ENCODE results near the gene RPL4.

RPL4 gene

GRCh38 chr15:66504563-66505429, at the start of gene RPL4, which contains the start of gene ZWILCH:
Gene RPL4 (minus strand): TSS chr15:66504855. CDS start chr15:66504790, 65 bp downstream.
Gene ZWILCH (plus strand): TSS chr15:66505326. CDS start chr15:66505339, 13 bp downstream.
- peak; percentile 79 for DNase-seq (ENCODE audit: low read depth)
- peak within 1 kb of the TSS; percentile 100 for H3K4me3 ChIP-seq (ENCODE audit: low read length)
- no peak for TF ChIP-seq CTCF (IDR thresholded peaks at IDR 0.05; ENCODE audit: insufficient read depth, low read depth, low read length, missing control alignments)

- DNase-seq (ENCODE audit: low read depth), result no peak
- no peak for TF ChIP-seq CTCF (IDR thresholded peaks at IDR 0.05; ENCODE audit: insufficient read depth, low read depth, low read length, missing control alignments)
Measured at GRCh38 chr15:66545255-66545654, 40.6 kb upstream of the RPL4 start.

GRCh38 chr15:66542896-66543295, 38.2 kb upstream of the RPL4 start:
- no peak for DNase-seq (ENCODE audit: low read depth)
- H3K4me3 ChIP-seq (ENCODE audit: low read length), result no peak overlapping the region
- no peak for TF ChIP-seq CTCF (IDR thresholded peaks at IDR 0.05; ENCODE audit: insufficient read depth, low read depth, low read length, missing control alignments)

More at GRCh38 chr15:66545255-66545654, 40.6 kb upstream of the RPL4 start:
- no peak overlapping the region for H3K4me3 ChIP-seq (ENCODE audit: low read length)

GRCh38 chr15:66535056-66535455, 30.4 kb upstream of the RPL4 start:
- H3K4me3 ChIP-seq (ENCODE audit: low read length), result no peak overlapping the region
- DNase-seq (ENCODE audit: low read depth), result no peak
- TF ChIP-seq CTCF (IDR thresholded peaks at IDR 0.05; ENCODE audit: insufficient read depth, low read depth, low read length, missing control alignments), result no peak

GRCh38 chr15:66524838-66525237, 20.2 kb upstream of the RPL4 start:
- no peak for DNase-seq (ENCODE audit: low read depth)

GRCh38 chr15:66523926-66524325, 19.3 kb upstream of the RPL4 start:
- peak; percentile 65 for DNase-seq (ENCODE audit: low read depth)
- H3K4me3 ChIP-seq (ENCODE audit: low read length), result no peak overlapping the region
- no peak for TF ChIP-seq CTCF (IDR thresholded peaks at IDR 0.05; ENCODE audit: insufficient read depth, low read depth, low read length, missing control alignments)

More at GRCh38 chr15:66524838-66525237, 20.2 kb upstream of the RPL4 start:
- H3K4me3 ChIP-seq (ENCODE audit: low read length), result no peak overlapping the region
- TF ChIP-seq CTCF (IDR thresholded peaks at IDR 0.05; ENCODE audit: insufficient read depth, low read depth, low read length, missing control alignments), result no peak
